Measurements from ENCODE around the gene NCOA7. TPM values are rescaled to one million over a fixed set of nuclear protein-coding genes. Genes with fewer than 3 reads are reported as not detected.

NCOA7 gene
- total RNA-seq, 2 donors from 2014 or later: 11.4 to 15.2 TPM

- H3K4me1 ChIP-seq (ENCODE audit: control insufficient read depth, insufficient read depth, low read length): no peaks in the 10 kb centered on the region
- H3K36me3 Mint-ChIP-seq (ENCODE audit: low read depth): no peaks in the 10 kb centered on the region
- 69 to 93% methylated on average over 2 to 5 of the region's 5 CpGs for WGBS, 2 experiments (ENCODE audit: insufficient coverage in 1 of 2, insufficient read length in 1 of 2)
Measured at GRCh38 chr6:125940247-125941041, 149.7 kb downstream of the NCOA7 start.

DNA sequence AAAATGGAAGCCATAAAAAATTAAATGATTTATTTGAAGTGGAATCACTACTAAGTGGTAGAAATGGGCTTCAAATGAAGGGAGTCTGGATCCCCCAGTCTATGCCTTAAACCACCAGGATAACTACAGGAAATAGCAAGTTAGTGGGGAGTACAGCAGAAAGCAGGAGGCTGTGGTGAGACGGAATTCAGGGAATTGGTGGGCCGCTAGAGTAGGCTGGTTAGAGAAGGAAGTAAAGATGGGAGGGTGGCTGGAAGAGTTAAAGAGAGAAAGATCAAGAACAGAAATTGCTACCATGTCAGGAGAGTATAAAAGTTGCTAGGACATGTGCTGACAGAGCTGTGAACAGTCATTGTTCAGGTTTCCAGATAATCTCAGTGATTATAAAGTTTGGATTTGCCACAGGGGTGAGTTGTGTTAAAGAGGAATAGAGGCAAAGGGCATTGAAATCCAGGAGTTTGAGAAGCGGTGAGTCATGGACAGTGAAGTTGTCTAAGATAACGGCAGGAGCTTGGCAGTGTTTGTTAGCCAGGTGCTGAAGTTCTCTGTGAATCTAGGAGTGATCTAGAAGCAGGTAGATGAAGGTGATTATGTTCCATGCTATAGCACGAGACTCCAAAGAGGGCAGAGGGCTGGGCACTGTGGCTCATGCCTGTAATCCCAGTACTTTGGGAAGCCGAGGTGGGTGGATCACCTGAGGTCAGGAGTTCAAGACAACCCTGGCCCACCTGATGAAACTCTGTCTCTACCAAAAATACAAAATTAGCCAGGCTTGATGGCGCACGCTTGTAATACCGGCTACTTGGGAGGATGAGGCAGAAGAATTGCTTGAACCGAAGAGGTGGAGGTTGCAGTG is 152.1 kb downstream of the NCOA7 start:
- Mint-ChIP-seq H3K4me3 (no peak overlapping the region), H3K9me3 (no peaks in the 10 kb centered on the region), H3K27me3 (ENCODE audit: insufficient read depth) (no peaks in the 10 kb centered on the region), H3K36me3 (ENCODE audit: low read depth) (no peaks in the 10 kb centered on the region), H3K4me1 (peaks cover 21% of the 10 kb centered on the region), H3K27ac (no peak overlapping the region)
- no peak overlapping the region for H3K27ac ChIP-seq (ENCODE audit: low read depth, low read length)
- no peaks in the 10 kb centered on the region for H3K36me3 ChIP-seq (ENCODE audit: control insufficient read depth, insufficient read depth, low read length)
- H3K9ac ChIP-seq (ENCODE audit: extremely low read depth, low read length, poor library complexity, severe bottlenecking): no peak overlapping the region
- no peak overlapping the region for H3K4me3 ChIP-seq (ENCODE audit: low read length)
- no peak for DNase-seq
- 88 to 91% methylated on average over 10 of the region's 10 CpGs for WGBS, 2 experiments (ENCODE audit: insufficient coverage in 1 of 2, insufficient read length in 1 of 2)
- no peaks in the 10 kb centered on the region for H3K27me3 ChIP-seq (ENCODE audit: control insufficient read depth, insufficient read depth, low read length, poor library complexity, severe bottlenecking)
- no peaks in the 10 kb centered on the region for H3K4me1 ChIP-seq (ENCODE audit: control insufficient read depth, insufficient read depth, low read length)
- TF ChIP-seq CTCF (conservative IDR thresholded peaks at IDR 0.05): no peak
- no peaks in the 10 kb centered on the region for H3K9me3 ChIP-seq (ENCODE audit: control insufficient read depth, low read length)

More at GRCh38 chr6:125940247-125941041, 149.7 kb downstream of the NCOA7 start:
- no peak for TF ChIP-seq CTCF (conservative IDR thresholded peaks at IDR 0.05)
- H3K27ac Mint-ChIP-seq: no peak overlapping the region
- no peak overlapping the region for H3K4me3 Mint-ChIP-seq
- H3K4me1 Mint-ChIP-seq: peaks cover 12% of the 10 kb centered on the region
- H3K27me3 Mint-ChIP-seq (ENCODE audit: insufficient read depth): no peaks in the 10 kb centered on the region
- H3K9ac ChIP-seq (ENCODE audit: extremely low read depth, low read length, poor library complexity, severe bottlenecking): no peak overlapping the region
- H3K27me3 ChIP-seq (ENCODE audit: control insufficient read depth, insufficient read depth, low read length, poor library complexity, severe bottlenecking): no peaks in the 10 kb centered on the region
- peaks cover 4% of the 10 kb centered on the region for H3K9me3 Mint-ChIP-seq
- no peak for DNase-seq
- H3K4me3 ChIP-seq (ENCODE audit: low read length): no peak overlapping the region
- H3K27ac ChIP-seq (ENCODE audit: low read depth, low read length): no peak overlapping the region
- no peaks in the 10 kb centered on the region for H3K36me3 ChIP-seq (ENCODE audit: control insufficient read depth, insufficient read depth, low read length)
- H3K9me3 ChIP-seq (ENCODE audit: control insufficient read depth, low read length): no peaks in the 10 kb centered on the region

DNA sequence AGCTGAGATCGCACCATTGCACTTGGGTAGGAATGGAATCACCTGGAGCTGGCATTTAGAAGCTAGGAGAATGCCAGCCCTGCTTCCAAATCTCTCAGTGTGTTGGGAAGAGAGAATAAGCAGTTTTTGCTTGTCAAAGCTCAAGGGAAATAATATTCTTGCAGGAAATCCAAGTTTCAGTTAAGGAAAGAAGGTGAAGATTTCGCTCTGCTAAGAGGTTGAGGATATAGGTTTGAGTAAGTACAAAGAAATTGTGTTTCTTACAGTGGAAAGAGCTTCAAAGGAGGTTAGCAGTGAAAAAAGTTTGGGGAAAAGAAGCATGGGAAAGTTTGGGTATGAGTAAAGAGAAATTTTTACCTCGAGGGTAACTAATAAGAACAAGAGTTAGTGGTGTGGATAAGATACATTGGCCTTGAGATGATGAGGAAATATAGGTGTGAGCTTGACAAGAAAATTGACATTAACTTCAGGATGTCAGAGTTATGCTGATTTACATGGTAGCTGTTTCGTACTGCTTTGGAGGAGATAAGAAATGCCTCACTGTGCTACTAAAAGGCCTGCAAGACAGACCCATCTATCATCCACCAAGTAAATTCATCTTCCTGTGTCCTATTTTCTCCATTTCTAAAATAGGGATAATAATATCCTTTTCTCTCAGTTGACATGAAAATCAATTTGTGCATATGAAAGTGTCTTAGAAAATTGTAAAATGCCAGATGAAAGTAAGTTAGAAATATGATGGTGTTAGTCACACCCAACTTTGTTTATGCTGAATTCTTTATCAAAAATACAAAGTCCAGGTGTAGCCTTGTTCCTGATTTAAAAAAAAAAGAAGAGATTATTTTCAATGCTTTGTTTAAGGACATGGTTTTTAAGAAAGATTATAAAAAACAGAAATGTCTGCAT is 153.0 kb downstream of the NCOA7 start:
- no peaks in the 10 kb centered on the region for H3K27me3 Mint-ChIP-seq (ENCODE audit: insufficient read depth)
- H3K4me3 Mint-ChIP-seq: no peak overlapping the region
- no peak for DNase-seq
- no peaks in the 10 kb centered on the region for H3K36me3 Mint-ChIP-seq (ENCODE audit: low read depth)
- H3K36me3 ChIP-seq (ENCODE audit: control insufficient read depth, insufficient read depth, low read length): no peaks in the 10 kb centered on the region
- H3K9ac ChIP-seq (ENCODE audit: extremely low read depth, low read length, poor library complexity, severe bottlenecking): no peak overlapping the region
- H3K27me3 ChIP-seq (ENCODE audit: control insufficient read depth, insufficient read depth, low read length, poor library complexity, severe bottlenecking): no peaks in the 10 kb centered on the region
- H3K27ac Mint-ChIP-seq: no peak overlapping the region
- H3K4me3 ChIP-seq (ENCODE audit: low read length): no peak overlapping the region
- no peak overlapping the region for H3K27ac ChIP-seq (ENCODE audit: low read depth, low read length)
- H3K9me3 ChIP-seq (ENCODE audit: control insufficient read depth, low read length): no peaks in the 10 kb centered on the region
- H3K4me1 ChIP-seq (ENCODE audit: control insufficient read depth, insufficient read depth, low read length): no peaks in the 10 kb centered on the region
- 88 to 98% methylated on average over 3 to 4 of the region's 4 CpGs for WGBS, 2 experiments (ENCODE audit: insufficient coverage in 1 of 2, insufficient read length in 1 of 2)
- no peaks in the 10 kb centered on the region for H3K9me3 Mint-ChIP-seq
- no peak for TF ChIP-seq CTCF (conservative IDR thresholded peaks at IDR 0.05)
- H3K4me1 Mint-ChIP-seq: peaks cover 21% of the 10 kb centered on the region
